Panc1 (cell line): Measurements from ENCODE around the gene AGXT2. TPM values are rescaled to one million over a fixed set of nuclear protein-coding genes. Genes with fewer than 3 reads are reported as not detected.

ENCODE experiments used
- ATAC-seq: fragments of 200-7000 bp; cut with Tn5 transposase; 2 replicates; pipeline ENCODE4 v1.9.1; 2020; ENCODE audit warnings: mild to moderate bottlenecking, moderate library complexity
- BruUV-seq: library from RNA; stranded (reverse); fragments of 400-500 nt; replicated peaks from 2 replicates; lab custom pipeline; 2021; lab: Mats Ljungman, UMichigan
- CTCF ChIA-PET: fragments of 300-600 bp; sonication (Branson Sonifier 250); formaldehyde crosslinking; loops from one replicate; lab custom pipeline; 2022; ENCODE audit warnings: antibody characterized with exemption; lab: Charles Lee
- POLR2A ChIA-PET: fragments of 300-600 bp; sonication (Branson Sonifier 250); formaldehyde crosslinking; loops from one replicate; lab custom pipeline; 2022; ENCODE audit warnings: antibody characterized with exemption; lab: Charles Lee
- DNase-seq: peaks from one replicate; pipeline ENCODE4 v3.0.0-alpha.2; 2010; ENCODE audit warnings: low read depth, low spot score
- H3K27ac ChIP-seq: 2 replicates; pipeline ENCODE4 v1.5.1; 2011; ENCODE audit warnings: mild to moderate bottlenecking, low read length, inconsistent platforms
- H3K27me3 ChIP-seq: fragments of 200-500 bp; sonication (Bioruptor generic); 2 replicates; pipeline ENCODE4 v1.6.0; 2014; ENCODE audit warnings: low read length, inconsistent platforms; ENCODE audit not compliant: control insufficient read depth, insufficient read depth
- H3K36me3 ChIP-seq: fragments of 200-500 bp; sonication (Bioruptor generic); 2 replicates; pipeline ENCODE4 v1.5.1; 2014; ENCODE audit warnings: inconsistent platforms, mild to moderate bottlenecking, low read length, moderate library complexity; ENCODE audit not compliant: control insufficient read depth, insufficient read depth
- H3K4me1 ChIP-seq: 2 replicates; pipeline ENCODE4 v1.5.1; 2011; ENCODE audit warnings: inconsistent platforms, mild to moderate bottlenecking, low read length, moderate library complexity; ENCODE audit not compliant: control insufficient read depth, insufficient read depth
- H3K4me3 ChIP-seq, 2 experiments: 2 replicates each; pipeline ENCODE4 v1.5.1; 2011 to 2012; ENCODE audit warnings: low read depth in 2 of 2, low read length in 2 of 2, mild to moderate bottlenecking in 2 of 2, inconsistent platforms in 1 of 2, moderate library complexity in 1 of 2
- H3K9me3 ChIP-seq: fragments of 200-500 bp; sonication (Bioruptor generic); 2 replicates; pipeline ENCODE4 v1.5.1; 2014; ENCODE audit warnings: low read depth, mild to moderate bottlenecking, inconsistent platforms, low read length, moderate library complexity; ENCODE audit not compliant: control insufficient read depth, insufficient read depth
- CTCF ChIP-seq: fragments of 450-650 bp; IDR thresholded peaks from 2 replicates; pipeline ENCODE4 v1.5.1; 2017; ENCODE audit warnings: mild to moderate bottlenecking
- POLR2AphosphoS5 ChIP-seq: IDR thresholded peaks from 2 replicates; pipeline ENCODE4 v1.6.1; 2012; ENCODE audit warnings: mild to moderate bottlenecking, low read depth, low read length, moderate library complexity
- REST ChIP-seq, 2 experiments: IDR thresholded peaks; 2 replicates each; pipeline ENCODE4 v1.6.1; 2011 to 2012; ENCODE audit warnings: low read depth in 2 of 2, control low read depth in 1 of 2, low read length in 1 of 2, mild to moderate bottlenecking in 1 of 2, moderate library complexity in 1 of 2; ENCODE audit not compliant: insufficient read depth in 1 of 2
- SIN3A ChIP-seq: IDR thresholded peaks from 2 replicates; pipeline ENCODE4 v1.6.1; 2012; ENCODE audit warnings: low read depth, mild to moderate bottlenecking, low read length, moderate library complexity, borderline replicate concordance; ENCODE audit not compliant: insufficient read depth
- TCF7L2 ChIP-seq: IDR thresholded peaks from 2 replicates; pipeline ENCODE4 v1.6.1; 2011; ENCODE audit warnings: mild to moderate bottlenecking, low read depth, low read length, inconsistent platforms
- in situ Hi-C: cut with HindIII; loops from 2 replicates; pipeline ENCODE4 v1.10.0; 2016; ENCODE audit warnings: low sequenced_read_pairs, low pct_unique_long_range_greater_than_20kb
- intact Hi-C: fragments of 100-400 bp; cut with micrococcal nuclease; formaldehyde crosslinking; loops from one replicate; pipeline ENCODE4 v1.10.0; 2022; ENCODE audit not compliant: unreplicated experiment
- total RNA-seq: library from RNA; stranded (reverse); gene quantifications from one replicate; pipeline ENCODE4 v1.2.1, GENCODE V29; 2021; ENCODE audit not compliant: unreplicated experiment

The AGXT2 gene
- total RNA-seq, 1 experiment from 2014 or later, result not detected

GRCh38 chr5:35024911-35025510 lies 22.7 kb downstream of the AGXT2 start:
- in situ Hi-C loops, result no loop called here
- DNase-seq, result no peak
- no peak overlapping the region for H3K27ac ChIP-seq
- peaks cover 16% of the 10 kb centered on the region; the same call in 1 of the 2 replicates for H3K27me3 ChIP-seq
- POLR2A ChIA-PET, result no interaction called here
- ATAC-seq, result no peak
- no peak overlapping the region for H3K4me3 ChIP-seq
- H3K4me1 ChIP-seq, result no peaks in the 10 kb centered on the region
- no peaks in the 10 kb centered on the region for H3K36me3 ChIP-seq
- no peaks in the 10 kb centered on the region for H3K9me3 ChIP-seq
- TF ChIP-seq SIN3A (no peak), REST (IDR thresholded peaks at IDR 0.05; ENCODE audit: insufficient read depth in 1 of 2, low read depth in 2 of 2, low read length in 1 of 2) (no peak), TCF7L2 (no peak), POLR2AphosphoS5 (no peak), CTCF (no peak)
- intact Hi-C loops, result no loop called here
- no TSS peak for BruUV-seq
- CTCF ChIA-PET, result no interaction called here

- Histone ChIP-seq H3K4me1 (no peaks in the 10 kb centered on the region), H3K36me3 (no peaks in the 10 kb centered on the region), H3K9me3 (no peaks in the 10 kb centered on the region), H3K27ac (no peak overlapping the region), H3K27me3 (peaks cover 14% of the 10 kb centered on the region; the same call in 1 of the 2 replicates), H3K4me3 (no peak overlapping the region)
- in situ Hi-C loops, result no loop called here
- DNase-seq (no peak), ATAC-seq (no peak)
- no TSS peak for BruUV-seq
- no peak for TF ChIP-seq SIN3A
- no peak for TF ChIP-seq CTCF
- POLR2A ChIA-PET, result no interaction called here
- CTCF ChIA-PET, result interaction anchor here (0.6 kb wide), 1 partner anchor 47 kb away, joined by 4 read pairs; no protein-coding TSS in a partner anchor
- intact Hi-C loops, result no loop called here
Observed at GRCh38 chr5:35023391-35024178, 24.2 kb downstream of the AGXT2 start.
